HG03432 (cell line): ENCODE results near the gene SRPX2.
"Not testable (repeated sequence)": the region's sequence is repeated elsewhere in the genome, so short reads cannot be mapped to it uniquely, and the experiment has no call there.

Experiments used
- ATAC-seq: cut with Tn5 transposase; IDR thresholded peaks from one replicate; pipeline ENCODE4 v1.9.1; 2021; ENCODE audit warnings: mild to moderate bottlenecking, moderate library complexity; ENCODE audit not compliant: unreplicated experiment

Gene SRPX2

DNA sequence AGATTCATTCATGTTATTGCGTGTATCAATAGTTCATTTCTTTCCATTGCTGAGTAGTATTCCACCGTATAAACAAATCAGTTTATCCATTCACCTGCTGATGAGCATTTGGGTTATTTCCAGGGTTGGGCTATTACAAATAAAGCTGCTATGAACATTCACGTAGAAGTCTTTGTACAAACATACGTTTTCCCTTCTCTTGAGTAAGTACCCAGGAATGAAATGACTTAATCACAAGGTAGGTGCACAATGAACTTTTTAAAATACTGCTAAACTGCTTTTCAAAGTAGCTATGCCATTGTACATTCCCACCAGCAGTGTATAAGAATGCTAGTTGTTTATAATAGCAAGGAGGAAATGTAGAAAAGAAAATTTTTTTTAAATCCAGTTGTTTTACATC, 52.0 kb downstream of the SRPX2 start:
- ATAC-seq = no peak

GRCh38 chrX:100696699-100697351, 52.8 kb downstream of the SRPX2 start:
- ATAC-seq = no peak

- ATAC-seq = no peak
Measured at GRCh38 chrX:100698551-100698950, 54.6 kb downstream of the SRPX2 start.

GRCh38 chrX:100700809-100701208, 56.8 kb downstream of the SRPX2 start:
- ATAC-seq = peak; percentile 90

- ATAC-seq = no peak
Measured at GRCh38 chrX:100704581-100705203, 60.7 kb downstream of the SRPX2 start.

DNA sequence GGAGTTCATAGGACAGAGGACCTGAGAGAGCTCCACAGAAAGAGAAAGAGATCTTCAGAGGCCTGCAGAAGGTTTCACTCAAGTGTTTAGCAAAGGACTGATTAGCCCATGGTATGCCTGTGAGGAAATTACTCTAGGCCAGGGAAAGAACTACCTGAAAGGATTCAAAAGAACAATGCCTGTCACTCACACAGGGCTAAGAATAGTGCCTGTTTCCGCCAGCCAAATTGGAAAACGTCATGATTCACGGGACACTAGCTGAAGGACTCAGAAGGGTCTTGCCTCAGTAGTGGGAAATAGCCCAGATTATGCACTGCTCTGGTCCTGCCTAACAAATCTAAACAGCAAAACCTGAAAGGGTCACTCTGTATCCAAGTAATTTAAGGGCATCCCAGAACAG, 66.8 kb downstream of the SRPX2 start:
- no peak for ATAC-seq

DNA sequence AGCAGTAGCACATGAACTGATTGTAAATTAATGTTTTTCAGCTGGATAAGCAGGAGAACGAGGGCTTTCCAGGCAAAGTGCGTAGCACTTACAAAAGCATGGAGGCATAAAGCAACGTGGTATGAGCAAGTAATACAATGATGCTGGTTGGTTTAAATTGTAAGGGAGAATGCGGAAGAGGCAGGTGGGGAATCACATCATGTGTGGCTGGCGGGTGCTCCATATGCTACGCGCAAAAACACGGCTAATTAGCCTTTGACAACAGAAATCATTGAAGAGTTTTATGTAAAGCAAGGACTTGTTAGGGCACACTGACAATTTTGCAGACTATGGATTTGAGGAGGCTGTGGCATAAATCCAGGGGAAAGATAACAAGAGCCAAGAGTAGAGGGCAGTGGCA, 73.4 kb downstream of the SRPX2 start:
- no peak for ATAC-seq

GRCh38 chrX:100719139-100719538, 75.1 kb downstream of the SRPX2 start:
- no peak for ATAC-seq

DNA sequence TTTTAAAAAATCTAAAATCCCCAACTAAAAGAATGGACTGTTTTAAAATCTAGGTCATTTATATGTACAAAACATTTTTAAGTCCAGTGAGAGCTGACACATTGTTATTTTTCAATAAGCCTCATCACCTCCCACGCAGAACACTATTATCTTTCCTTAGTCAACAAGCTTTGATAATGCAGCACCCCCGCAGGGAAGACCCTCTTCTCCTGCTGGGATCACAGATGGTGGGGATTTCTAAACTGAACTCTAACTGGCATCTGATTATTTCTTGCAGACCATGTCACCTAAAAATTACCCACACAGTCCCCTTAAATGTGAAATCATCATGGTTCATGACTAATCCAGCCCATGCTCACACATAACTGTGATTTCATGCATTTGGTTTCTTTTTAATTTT, 76.3 kb downstream of the SRPX2 start:
- ATAC-seq = no peak

DNA sequence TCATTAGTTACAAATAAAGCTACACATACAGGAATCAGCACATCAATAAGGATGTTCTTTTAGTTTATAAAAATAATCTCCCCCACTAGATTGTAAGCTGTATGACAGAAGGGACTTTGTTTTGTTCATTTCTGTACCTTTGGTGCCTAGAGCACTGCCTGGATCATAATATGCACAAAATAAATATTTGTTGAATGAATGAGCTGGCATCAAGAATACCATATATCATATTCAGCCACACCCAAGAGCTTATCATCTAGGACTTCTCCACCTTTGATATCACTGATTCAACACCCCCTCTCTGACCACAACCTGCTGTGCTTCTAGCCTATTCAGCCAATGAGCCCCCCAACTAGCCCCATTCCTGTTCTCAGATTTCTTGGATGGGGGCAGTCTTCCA, 77.3 kb downstream of the SRPX2 start:
- ATAC-seq = no peak

DNA sequence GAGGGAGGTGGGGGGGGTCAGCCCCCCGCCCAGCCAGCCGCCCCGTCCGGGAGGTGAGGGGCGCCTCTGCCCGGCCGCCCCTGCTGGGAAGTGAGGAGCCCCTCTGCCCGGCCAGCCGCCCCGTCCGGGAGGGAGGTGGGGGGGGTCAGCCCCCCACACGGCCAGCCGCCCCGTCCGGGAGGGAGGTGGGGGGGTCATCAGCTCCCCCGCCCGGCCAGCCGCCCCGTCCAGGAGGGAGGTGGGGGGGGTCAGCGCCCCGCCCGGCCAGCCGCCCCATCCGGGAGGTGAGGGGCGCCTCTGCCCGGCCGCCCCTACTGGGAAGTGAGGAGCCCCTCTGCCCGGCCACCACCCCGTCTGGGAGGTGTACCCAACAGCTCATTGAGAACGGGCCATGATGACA, 80.0 kb downstream of the SRPX2 start:
- ATAC-seq = not testable (repeated sequence)
